Hematopoietic multipotent progenitor cell treated with erythropoietin and hydrocortisone succinate and interleukin-3 and kit ligand, for 15 days (in vitro differentiated cells): Measurements from ENCODE around the gene CACNA1H.

Experiments
- DNase-seq: peaks from one replicate; pipeline ENCODE4 v3.0.0-alpha.2; 2015; ENCODE audit warnings: low spot score

CACNA1H gene

DNA sequence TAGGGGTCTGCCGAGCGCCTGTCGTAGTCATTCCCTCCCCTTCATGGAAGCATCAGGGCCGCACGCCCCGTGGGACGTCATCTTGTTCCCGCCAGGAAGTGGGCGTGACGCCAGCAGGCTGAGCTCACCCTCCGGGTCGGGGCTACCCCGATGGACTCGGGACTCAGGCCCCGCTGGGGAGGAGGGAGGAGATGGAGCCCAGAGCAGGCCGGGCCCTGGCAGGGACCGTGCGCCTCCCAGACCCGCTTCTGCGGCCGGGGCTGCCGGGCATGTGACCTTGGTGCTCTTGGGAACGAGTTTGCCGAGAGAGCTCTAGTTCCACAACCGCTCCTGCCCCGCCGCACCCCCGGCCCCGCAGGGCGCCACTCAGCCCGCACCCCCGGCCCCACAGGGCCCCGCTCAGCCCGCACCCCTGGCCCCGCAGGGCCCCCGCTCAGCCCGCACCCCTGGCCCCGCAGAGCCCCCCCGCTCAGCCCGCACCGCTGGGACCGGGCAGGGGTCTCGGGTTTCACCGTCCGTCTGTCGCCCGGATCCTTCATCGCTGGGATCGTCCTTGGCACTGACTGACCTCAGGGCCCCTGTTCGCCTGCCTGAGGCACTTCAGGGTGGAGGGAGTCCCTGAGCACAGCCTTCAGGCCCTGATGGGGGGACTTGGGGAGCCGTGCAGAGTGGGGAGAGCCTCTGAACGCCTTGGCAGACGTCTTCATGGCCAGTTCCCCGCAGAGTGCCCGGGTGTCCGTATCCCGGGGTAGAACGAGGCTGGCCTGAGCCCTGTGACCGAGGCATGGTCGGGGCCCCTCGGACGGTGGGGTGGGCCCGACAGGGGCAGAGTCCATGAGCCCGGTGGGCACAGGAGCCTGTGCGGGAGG lies 5.8 kb downstream of the CACNA1H start:
- no peak for DNase-seq

DNA sequence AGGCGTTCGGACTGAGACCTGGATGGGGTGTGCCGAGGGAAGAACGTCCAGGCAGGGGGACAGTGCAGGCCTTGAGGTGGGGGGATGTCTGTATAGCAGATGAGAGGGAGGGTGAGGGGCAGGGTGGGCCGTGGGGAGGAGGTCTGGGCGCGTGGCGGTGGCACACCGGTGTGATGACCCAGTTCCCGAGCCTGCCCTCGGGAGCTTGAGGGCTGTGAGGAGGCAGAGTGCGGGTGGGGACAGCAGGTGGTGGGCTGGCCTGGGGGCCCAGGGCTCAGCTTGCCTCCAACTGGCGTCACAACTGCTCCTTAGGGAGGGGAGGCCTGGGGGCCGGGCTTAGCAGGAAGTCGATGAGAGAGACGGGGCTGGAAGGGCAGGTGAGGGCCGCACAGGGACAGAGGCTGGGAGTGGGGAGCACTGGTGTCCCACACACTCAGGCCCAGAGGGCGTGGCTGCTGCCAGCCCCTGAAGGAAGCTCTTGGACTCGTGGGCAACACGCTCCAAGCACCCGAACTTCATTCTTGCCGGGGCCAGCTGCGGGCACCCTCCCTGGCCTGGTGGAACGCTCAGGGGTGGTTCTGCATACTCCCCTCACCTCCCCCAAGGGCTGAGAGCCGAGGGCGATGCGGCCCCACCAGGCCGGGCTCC lies 6.5 kb downstream of the CACNA1H start:
- no peak for DNase-seq

DNA sequence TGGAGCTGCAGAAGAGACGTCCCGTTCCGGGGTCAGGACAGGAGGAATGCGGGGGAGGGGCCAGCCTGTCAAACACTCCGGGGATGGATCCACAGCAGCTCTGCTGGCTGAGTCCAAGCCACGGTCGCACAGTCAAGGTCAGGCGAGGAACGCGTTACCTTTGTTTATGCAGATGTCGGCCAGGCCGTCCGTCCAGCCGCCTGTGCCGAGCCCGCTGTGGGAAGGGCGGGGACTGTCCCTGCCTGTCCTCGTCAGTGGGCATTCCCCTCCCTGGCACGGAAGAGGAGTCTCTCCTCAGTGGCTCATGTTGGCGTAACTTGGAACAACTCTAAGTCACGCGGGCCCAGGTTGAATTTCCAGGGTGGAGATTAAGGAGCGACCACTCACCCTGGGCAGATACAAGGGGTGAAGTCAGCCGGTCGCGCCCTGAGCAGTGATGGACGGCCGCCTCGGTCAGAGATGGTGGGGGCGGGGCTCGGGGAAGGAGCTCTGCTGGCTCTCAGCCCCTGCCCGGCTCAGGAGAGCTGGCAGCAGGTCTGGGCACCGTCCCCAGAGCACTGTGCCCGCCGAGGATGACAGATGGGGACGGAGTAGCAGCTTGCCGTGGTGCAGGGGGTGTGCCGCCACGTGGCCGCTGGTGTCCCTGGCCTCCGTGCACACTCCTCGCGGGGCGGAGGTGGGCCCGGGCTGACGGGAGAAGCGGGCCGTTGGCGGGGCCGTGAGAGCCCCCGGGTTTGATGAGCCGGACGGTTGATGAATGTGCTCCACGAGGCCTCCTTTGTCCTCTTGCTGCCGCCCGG lies 7.3 kb downstream of the CACNA1H start:
- DNase-seq: no peak

DNA sequence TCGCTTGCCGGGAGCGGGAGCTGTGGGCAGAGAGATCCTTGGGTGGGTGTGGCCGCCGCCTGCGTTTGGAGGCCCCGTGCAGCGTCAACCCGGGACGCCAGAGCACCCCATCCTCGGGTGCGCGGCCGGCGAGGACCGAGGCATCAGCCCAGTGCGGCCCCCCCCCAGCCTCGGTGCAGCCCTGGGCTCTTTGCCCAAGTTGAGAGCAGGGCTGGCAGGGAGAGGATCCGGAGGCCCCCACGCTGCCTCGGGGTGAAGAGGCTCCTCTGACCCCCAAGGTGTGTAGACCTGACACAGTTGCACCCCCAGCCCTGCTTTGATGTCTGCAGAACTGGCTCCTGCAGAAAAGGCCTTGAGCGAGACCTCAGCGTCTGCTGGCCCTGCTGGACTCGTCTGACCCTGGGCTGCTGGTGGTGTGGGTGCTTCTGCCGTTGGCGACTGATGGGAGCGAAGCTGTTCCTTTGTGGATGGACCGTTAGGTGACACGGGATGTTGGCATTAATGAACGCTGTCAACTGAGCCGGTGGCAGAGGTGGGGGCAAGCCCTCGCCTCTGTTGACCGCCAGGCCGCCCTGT lies 8.0 kb downstream of the CACNA1H start:
- no peak for DNase-seq

DNA sequence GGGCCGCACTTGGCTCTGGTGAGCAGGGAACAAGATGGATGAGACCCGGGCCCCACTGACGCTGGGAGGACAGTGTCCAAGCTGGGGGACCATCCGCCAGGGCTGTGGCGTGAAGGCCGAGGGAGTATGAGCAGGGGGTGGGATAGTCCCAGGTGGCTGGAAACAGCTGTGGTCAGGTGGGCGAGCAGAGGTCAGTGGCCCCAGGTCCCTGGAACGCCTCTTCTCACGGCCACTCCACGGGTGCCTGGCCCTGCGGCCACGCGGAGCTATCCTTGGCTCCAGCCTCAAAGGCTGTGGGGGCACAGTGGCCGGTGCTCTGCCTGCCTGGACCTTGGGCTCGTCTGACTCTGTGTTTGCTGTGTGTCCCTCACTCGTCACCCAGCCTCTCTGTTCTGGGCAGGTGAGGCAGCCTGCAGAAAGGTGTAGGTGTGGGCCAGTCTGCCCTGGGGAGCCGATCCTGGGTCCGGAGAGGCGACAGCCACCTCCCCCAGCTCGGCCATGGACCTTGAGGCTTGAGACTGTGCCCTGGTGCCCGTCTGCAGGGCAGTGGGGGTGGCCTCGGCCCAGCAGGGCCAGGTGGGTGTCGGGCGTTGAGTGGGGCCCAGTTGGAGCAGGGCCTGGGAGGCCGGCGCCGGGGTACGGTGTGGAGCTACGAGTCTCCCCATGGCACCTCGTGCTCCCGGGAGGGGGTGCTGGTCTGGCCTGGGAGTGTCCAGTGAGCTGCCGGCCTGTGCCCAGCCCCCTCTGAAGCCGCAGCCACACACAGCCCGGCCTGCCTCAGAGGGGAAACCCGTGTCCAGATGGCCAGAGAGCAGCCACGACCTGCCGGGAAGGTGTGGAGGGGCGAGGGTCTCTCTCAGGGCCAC lies 10.0 kb downstream of the CACNA1H start:
- DNase-seq: no peak

DNA sequence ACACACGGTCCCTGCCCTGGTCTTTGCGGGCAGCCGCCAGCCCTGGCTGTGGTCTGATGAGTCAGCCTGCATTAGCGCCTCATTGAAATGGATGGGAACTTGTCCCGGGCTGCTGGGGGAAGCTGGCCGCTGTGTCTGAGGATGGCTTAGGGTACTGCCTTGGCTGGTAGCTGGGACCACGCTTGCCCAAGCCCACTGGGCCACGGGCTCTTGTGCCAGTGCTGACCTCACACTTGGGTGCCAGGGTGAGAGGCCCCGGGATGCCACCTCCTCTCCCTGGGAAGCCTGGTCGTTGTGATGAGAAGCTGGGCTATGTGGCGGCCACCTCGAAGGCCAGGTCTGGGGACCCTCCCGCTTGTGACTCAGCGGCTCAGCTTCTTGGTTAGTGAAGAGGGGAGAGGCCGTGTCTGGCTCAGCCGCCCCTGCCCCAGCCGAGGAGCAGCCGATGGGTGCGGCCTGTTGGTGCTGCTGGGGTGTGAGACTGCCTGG lies 10.7 kb downstream of the CACNA1H start:
- no peak for DNase-seq

DNA sequence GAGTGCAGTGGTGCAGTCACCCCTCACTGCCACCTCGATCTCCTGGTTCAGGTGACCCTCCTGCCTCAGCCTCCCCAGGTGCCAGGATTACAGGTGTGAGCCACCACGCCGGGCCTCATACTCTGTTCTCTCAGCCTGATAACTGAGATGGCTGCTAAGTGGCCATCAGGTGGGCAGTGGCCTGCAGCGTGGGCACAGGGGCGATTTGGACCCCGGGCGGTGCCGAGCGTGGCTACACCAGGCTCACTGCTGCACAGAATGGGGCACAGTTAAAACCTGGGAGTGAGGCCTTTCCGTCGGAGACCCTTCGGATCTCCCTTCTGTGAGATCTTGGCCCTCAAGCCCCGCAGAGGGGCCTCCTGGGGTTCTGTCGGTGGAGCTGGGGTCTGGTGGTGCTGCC lies 11.5 kb downstream of the CACNA1H start:
- DNase-seq: no peak

DNA sequence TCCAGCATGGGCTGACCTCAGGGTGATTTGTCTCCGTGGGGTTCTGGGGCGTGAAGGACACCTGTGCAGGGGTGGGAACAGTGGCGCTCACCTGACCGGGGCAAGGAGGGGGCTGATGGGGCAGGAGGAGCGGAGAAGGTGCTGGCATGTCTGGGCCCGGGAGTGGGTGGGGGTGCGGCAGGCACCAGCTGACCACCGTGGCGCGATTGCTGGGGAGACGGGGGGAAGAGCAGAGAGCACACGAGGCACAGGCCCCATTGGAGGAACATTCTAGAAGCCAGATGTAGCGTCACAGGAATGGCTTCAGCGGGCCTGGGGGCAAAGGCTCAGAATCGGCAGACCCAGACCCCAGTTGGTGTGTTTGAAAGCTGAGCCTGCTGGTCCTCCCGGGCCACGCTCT lies 12.1 kb downstream of the CACNA1H start:
- DNase-seq: no peak

DNA sequence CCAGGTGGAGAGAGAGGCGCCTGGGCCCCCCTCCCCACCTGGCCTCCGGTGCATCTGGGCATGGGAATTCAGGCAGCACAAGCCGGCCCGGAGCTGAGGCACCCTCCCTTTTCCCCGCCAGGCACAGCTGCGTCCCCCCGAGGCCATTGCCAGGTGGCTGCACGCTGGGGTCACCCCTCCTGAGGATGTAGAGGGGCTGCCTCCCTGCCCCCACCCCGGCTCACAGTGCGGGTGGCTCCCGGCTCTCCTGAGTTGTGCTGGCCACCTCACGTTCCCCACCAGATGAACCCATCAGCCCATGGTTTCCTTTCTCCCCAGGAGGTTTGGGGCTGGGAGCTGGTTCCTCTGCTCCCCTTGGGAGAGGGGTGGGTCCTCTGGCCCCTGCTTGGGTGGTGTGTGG lies 12.6 kb downstream of the CACNA1H start:
- no peak for DNase-seq

DNA sequence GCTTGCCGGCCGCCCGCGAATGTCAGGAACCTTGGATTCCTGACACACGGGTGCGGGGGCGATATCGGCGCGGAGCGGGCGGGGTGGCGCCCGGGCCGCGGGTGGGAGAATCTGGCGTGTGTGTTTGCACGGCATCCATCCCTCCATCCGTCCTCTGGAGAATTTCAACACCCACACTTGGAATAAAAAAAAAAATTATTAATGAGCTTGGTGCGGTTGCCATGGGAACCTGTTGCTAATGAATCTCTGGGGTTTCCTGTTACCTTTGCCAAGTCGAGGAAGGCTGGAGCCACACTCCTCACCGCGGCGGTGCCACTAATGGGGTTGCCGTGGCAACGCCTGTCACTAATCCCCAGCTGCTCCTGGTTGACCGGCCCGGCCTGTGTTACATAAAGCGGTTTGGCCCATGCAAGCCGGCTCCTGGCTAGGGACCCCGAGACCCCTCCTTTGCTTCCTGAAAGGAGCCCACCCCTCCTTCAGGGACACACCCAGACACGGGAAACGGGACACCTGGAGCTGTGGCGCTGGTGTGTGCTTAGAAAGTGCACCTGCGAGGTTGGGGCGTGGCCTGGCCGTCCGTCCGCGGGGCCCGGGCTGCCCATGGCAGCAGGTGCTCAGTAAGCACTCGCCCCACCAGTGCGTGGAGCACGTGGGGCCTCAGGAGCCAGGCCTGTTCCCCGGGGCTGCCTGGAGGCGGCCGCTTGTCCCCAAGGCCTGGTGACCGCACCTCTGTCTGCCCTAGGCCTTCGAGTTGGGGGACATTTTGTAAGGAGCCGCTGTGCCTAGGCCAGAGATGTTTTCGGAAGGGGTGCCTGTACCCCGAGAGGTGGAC lies 14.6 kb downstream of the CACNA1H start:
- no peak for DNase-seq

DNA sequence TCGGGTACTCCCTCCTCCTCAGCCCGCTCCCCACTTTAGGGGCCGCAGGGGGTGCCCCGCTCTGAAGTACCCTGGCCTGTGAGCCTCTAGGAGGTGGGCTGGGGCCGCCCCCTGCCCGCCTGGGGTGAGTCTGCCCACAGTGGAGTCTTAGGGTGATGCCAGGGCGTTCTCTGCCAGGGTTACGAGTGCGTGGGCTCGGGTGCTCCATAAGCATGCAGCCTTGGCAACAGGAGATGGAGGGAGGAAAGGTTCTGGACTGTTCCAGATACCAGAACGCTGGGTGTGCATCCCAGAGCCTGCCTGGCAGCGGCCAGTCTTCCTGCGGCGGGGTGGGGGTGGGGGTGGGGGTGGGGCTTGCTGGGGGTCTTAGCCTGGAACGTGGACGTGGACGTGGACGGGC lies 15.9 kb downstream of the CACNA1H start:
- no peak for DNase-seq

DNA sequence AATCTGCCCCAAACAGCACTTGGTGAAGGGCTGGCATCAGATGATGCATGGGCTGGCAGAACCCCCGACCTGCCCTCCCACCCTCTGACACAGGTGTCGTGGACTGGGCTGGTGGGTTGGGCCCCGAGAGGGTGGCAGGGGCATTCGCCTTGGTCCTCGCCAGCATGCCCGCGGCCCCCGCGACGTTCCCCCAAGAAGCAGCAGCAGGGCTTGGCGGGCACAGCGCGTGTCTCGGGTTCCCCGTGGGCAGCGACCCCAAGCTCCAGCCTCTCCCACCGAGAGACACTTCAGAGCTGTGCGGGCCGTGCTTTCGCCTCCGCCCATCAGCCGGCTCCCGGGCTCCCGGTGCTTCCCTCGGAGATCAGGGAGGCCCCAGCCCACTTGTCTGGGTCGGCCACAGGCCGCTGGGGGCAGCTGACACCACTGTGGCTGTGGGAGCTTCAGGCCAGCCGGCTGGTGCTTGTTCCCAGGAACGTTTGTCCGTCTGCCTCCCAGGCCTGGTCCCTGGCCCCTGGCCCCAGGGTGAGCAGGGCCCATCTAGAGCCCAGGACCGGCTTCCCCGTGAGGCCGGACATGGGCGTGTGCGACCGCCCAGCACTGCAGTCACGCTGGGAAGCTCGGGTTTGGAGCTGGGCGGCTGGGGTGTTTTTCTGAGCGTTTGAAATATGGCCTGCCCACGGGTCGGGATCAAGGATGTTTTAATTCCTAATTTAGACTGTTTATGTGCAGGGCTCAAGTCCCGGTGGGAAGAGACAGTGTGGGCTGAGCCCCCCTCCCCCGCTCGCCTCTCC lies 16.6 kb downstream of the CACNA1H start:
- no peak for DNase-seq

DNA sequence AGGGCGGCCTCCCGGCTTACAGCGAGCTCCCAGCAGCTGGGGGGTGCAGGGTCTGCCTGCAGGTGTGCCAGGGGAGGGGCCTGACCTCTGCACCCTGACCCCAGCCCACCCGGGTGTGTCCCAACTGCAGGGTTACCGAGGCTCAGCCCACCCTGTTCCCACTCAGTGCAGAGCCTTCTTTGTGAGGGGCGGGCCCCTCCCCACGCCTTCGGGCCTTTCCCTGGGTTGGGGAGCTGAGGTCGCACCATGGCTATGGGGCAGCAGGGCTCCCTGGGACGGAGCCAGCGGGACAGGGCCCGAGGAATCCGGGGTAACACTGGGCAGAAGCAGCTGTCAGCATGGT lies 17.1 kb downstream of the CACNA1H start:
- no peak for DNase-seq

DNA sequence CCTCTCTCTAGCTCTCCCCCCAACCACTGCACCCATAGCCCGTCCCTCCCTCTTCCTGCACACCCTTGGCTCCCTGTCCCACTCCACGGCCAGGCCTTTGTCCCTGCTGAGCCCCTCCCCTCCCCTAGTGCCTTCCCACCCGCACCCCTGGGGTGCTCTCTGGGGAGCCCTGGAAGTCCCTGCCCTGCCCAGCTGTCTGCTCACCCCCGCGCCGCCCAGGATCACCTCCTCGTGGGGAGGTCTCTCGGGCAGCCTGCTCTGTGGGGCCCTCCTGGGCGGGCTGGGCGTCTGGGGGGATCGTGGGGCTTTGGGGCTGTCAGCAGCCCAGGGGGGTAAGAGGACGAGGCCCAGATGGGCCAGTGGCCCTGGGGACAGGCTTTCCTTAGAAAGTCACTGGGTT lies 18.1 kb downstream of the CACNA1H start:
- no peak for DNase-seq

DNA sequence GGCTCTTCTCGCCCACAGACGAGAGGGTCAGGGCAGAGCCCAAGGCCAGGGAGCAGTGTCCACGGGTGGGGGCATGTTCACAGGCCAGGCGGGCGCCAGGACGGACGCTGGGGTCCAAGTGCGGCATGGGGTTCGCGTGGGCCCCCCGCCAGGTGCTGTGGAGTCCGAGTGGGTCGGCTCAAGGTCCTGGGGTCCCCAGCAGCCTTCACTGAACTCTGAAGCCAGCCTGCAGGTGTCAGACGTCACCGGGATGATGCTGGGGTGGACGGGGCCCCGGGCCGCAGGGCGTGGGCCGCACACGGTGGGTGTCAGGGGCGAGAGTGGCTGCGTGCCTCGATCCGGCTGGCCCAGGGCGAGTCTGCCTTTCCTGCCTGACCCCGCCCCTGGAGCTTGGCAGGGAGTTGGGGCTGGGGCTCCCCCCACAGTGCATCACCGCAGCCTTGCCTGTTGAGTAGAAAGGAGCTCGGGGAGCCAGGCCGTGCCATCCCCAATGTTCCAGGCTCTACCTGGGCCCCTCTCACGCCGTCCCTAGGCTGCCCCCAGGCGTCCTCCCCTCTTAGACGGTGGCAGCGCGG lies 19.0 kb downstream of the CACNA1H start:
- DNase-seq: no peak

DNA sequence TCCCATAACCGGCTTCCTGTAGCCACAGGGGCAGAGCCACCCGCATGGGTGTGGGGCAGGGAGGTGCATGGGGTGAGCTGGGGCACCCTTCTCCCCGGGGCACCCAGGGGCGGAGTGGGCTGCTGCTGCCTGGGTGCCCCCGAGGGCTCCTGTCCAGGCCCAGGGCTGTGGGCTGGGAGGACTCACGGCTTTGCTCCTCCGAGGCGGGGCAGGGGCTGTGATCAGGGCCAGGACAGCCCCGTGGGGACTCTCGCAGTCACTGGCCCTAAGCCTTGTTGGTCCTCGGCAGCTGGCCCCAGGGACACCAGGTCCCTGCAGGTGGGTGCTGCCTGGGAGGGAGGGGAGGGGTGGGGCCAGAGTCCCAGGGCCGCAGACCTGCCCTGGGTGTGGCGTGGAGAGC lies 19.7 kb downstream of the CACNA1H start:
- DNase-seq: no peak

DNA sequence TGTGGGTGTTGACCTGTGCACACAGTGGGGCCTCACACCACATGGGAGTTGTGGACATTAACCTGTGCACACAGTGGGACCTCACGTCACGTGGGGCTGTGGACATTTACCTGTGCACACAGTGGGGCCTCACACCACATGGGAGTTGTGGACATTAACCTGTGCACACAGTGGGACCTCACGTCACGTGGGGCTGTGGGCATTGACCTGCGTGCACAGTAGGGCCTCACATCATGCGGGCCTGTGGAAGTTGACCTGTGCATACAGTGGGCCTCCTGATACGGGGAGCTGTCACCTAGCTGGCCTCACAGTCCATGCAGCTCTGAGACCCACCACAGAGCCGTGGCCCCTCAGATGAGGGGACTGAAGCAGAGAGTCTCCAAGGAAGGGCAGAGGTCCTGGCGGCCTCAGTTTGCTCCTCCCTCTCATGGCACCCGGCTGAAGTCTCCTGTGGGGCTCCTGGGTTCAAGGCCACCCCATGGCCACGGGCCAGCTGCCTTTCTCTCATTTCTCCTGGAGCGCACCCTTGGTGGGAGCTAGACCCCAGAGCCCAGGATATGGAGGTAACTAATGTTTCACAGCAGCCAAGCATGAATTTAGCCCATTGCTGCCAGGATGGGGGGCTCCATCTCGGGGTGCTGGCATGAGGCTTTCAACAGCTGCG lies 21.0 kb downstream of the CACNA1H start:
- no peak for DNase-seq

DNA sequence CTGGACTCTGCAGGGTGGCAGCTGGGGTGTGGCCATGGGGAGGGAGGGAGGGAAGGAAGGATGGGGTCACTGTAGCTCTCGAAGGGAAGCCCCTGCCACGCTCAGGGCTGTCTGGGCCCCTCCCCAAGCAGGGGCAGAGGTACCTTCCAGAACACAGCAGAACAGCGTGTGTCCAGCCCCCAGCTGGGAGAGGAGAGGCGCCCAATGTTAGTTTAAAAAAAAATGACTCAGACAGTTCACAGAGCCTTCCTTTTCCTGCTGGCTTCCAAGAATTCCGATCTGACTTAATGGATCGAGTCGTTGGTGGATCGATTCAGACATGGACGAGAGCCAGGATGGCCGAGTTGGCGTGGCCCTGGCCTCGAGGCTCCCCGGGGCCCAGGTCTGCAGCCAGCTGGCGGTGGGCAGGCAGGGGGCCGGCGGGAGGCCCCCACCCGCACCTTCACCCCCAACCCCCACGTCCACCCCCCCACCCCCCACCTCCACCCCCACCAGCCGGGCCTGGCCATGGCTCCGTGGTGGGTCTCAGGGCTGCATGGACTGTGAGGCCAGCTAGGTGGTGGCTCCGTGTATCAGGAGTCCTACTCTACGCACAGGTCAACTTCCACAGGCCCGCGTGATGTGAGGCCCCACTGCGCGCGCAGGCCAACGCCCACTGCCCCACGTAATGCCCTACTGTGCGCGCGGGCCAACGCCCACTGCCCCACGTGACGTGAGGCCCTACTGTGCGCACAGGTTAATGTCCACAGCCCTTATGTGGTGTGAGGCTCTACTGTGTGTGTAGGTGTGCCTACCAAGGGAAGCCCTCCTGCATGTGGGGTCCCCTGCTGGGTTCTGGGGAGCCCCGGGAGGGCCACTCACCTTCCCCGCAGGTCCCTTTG lies 21.8 kb downstream of the CACNA1H start:
- DNase-seq: no peak
